ENCODE data around the gene FADS1.
A peak's percentile ranks its signal among the peaks of the same experiment; 100 is the strongest.

FADS1 gene

DNA sequence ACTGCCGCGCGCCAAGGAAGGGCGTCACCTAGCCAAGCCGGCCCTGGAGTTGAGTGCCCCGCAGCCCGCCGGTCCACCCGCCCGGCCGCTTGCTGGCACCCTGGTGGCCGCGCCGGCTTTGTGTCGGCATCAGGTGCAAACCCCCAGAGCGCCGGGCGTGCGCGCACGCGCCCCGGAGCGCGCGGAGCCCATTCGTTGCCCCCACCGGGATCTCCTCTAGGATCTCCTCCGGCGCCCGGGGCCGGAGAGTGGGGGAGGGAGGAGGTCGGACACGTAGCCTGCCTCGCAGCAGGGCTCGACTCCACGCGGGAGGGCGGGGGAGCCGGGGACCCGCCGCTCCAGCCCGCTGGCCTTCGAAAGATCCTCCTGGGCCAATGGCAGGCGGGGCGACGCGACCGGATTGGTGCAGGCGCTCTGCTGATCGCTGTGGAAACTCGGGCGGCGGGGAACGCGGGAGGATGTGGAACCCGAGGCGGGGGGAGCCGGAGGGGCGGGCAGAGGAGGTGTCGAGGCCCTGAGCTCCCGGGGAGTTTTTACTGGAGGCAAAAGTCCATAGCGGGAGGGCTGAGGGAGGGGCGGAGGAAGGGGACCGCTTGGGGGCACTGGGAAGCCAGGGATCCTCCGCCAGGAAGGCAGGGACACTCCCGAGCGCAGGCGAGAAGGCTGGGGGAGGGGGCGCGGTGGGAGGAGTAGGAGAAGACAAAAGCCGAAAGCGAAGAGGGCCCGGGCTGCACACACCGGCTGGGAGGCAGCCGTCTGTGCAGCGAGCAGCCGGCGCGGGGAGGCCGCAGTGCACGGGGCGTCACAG lies 11.0 kb upstream of the FADS1 start, which contains the start of gene FADS2:
FADS2 (plus strand) TSS at position 730 of the 808 bp plus-strand sequence. CDS start 91 bp downstream, outside the sequence.
- DNase-seq (ENCODE audit: low read depth): peak; percentile 57
- peak within 1 kb of the TSS; percentile 90 for H3K4me3 ChIP-seq (ENCODE audit: low read depth, low read length)
- in situ Hi-C loops (cut with HindIII; ENCODE audit: low sequenced_read_pairs): no loop called here
- TF ChIP-seq, protein P1, sequence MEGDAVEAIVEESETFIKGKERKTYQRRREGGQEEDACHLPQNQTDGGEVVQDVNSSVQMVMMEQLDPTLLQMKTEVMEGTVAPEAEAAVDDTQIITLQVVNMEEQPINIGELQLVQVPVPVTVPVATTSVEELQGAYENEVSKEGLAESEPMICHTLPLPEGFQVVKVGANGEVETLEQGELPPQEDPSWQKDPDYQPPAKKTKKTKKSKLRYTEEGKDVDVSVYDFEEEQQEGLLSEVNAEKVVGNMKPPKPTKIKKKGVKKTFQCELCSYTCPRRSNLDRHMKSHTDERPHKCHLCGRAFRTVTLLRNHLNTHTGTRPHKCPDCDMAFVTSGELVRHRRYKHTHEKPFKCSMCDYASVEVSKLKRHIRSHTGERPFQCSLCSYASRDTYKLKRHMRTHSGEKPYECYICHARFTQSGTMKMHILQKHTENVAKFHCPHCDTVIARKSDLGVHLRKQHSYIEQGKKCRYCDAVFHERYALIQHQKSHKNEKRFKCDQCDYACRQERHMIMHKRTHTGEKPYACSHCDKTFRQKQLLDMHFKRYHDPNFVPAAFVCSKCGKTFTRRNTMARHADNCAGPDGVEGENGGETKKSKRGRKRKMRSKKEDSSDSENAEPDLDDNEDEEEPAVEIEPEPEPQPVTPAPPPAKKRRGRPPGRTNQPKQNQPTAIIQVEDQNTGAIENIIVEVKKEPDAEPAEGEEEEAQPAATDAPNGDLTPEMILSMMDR (IDR thresholded peaks at IDR 0.05; ENCODE audit: low read depth, low read length, missing control alignments): no peak

DNA sequence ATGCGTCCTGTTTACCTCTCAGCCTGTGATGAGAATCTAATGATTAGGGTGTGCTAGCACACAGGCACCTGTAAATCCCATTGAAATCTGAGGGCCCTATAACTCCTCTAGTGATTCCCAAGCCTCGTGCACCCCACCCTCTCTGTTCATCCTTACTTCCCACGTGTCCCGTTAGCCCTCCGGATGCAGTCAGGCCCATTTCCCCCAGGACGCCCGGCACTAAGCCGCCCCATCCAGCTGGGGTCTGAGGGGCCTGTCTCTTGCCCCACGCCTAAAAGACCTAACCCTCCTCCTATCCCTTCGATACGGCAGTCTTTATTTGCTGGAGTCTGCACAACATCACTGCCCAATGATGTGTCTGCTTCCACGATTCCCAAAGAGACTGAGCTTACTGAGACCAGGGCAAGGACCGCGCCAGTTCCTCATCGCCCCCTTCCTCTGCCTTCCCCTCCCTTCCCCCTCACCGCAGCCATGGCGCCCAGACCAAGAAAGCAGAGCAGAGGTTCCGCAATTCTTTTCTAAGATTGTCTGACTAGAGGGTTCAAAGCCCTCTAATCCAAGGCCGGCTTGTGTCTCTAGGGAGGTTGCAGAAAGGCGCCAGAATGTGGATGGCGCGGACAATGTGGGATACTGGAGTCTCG lies 10.2 kb upstream of the FADS1 start:
- DNase-seq (ENCODE audit: low read depth): no peak
- H3K4me3 ChIP-seq (ENCODE audit: low read depth, low read length): peak overlapping the region; percentile 90
- TF ChIP-seq, protein P1 (IDR thresholded peaks at IDR 0.05; ENCODE audit: low read depth, low read length, missing control alignments): no peak
- in situ Hi-C loops (cut with HindIII; ENCODE audit: low sequenced_read_pairs): no loop called here

GRCh38 chr11:61820174-61820573 lies 3.4 kb upstream of the FADS1 start:
- TF ChIP-seq, protein P1 (IDR thresholded peaks at IDR 0.05; ENCODE audit: low read depth, low read length, missing control alignments): no peak
- H3K4me3 ChIP-seq (ENCODE audit: low read depth, low read length): no peak overlapping the region
- in situ Hi-C loops (cut with HindIII; ENCODE audit: low sequenced_read_pairs): no loop called here
- DNase-seq (ENCODE audit: low read depth): no peak

GRCh38 chr11:61817471-61818202 lies 834 bp upstream of the FADS1 start:
- in situ Hi-C loops (cut with HindIII; ENCODE audit: low sequenced_read_pairs): loop anchor here (10.0 kb wide), 2 partner anchors 107 to 287 kb away; no protein-coding TSS in a partner anchor
- TF ChIP-seq, protein P1 (IDR thresholded peaks at IDR 0.05; ENCODE audit: low read depth, low read length, missing control alignments): no peak
- no peak for DNase-seq (ENCODE audit: low read depth)
- H3K4me3 ChIP-seq (ENCODE audit: low read depth, low read length): peak overlapping the region; percentile 72

GRCh38 chr11:61815790-61816735 lies 740 bp downstream of the FADS1 start:
- H3K4me3 ChIP-seq (ENCODE audit: low read depth, low read length): peak overlapping the region; percentile 72
- TF ChIP-seq, protein P1 (IDR thresholded peaks at IDR 0.05; ENCODE audit: low read depth, low read length, missing control alignments): no peak
- DNase-seq (ENCODE audit: low read depth): no peak
- in situ Hi-C loops (cut with HindIII; ENCODE audit: low sequenced_read_pairs): loop anchor here (10.0 kb wide), 2 partner anchors 109 to 289 kb away; no protein-coding TSS in a partner anchor
